HG02798 (cell line): ENCODE results near the gene ATP1A3.
A peak's percentile ranks its signal among the peaks of the same experiment; 100 is the strongest.
"Not testable (repeated sequence)": the region's sequence is repeated elsewhere in the genome, so short reads cannot be mapped to it uniquely, and the experiment has no call there.

ENCODE experiments used
- ATAC-seq: cut with Tn5 transposase; IDR thresholded peaks from one replicate; pipeline ENCODE4 v1.9.1; 2021; ENCODE audit warnings: mild to moderate bottlenecking; ENCODE audit not compliant: unreplicated experiment, poor library complexity

The ATP1A3 gene

GRCh38 chr19:41955521-41955920, 38.5 kb downstream of the ATP1A3 start:
- ATAC-seq: no peak

DNA sequence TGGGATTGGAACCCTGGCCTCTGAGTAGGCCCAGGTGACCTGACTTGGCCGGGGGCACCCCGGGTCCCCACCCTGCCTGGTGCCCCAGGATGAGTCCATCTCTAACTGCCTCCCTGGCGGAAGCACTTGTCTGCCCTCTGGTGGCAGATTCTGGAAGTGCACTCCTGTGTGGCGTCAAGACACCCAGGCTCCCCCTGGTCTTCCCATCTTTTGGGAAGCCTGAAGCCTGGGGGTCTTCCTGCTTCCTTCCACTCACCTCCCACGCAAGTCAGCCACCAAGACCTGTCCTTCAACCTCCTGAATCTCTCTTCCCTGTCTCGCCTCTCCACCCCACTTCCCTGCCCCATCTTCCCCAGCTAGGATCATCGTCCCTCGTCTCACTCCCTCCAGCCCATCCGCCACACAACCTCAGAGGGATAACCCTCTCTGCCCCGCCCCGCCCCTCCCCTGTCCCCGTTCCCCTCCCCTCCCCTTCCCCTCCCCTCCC, 42.3 kb downstream of the ATP1A3 start:
- ATAC-seq: no peak

DNA sequence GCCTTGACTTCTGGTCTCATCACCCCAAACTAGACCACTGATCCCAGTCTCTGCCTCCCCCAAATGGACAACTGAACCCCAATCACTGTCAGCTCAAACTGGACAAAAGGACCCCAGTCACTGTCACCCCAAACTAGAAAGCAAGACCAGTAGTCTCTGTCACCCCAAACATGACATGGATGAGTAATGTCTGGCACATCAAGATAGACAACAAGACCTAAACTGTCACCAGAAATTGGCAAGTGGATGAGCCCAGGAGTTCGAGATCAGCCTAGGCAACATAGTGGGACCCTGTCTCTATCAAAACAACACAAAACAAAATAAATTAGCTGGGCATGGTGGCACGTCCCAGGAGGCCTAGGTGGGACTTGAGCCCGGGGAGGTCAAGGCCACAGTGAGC, 46.9 kb downstream of the ATP1A3 start:
- no peak for ATAC-seq

DNA sequence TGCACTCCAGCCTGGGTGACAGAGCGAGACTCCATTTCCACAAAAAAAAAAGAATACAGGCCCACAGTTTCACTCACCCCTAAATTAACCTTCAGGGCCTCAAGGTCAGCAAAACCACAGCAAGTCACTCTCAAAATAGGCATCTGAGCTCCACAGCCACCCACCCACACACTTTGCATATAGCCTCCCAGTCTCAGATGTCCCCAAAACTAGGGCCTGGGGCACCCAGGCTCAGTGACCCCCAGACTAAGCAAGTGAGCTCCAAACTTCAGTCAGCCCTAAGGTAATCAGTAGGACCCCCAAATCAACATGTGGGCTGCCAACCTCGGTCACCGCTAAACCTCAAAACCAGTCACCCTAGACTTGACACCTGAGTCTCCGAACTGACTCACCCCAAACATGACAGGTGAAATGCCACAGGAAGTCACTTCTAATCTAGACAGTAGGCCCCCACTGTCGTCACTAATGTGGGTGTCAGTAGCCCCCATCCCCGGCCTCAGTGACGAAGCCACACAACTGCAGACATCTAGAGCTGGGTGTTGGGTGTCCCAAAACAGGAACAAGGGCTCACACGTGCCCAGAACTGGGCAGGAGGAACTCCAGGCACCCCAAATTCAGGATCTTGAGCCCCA, 48.8 kb downstream of the ATP1A3 start:
- ATAC-seq: peak; percentile 83

GRCh38 chr19:41944336-41944735, 49.7 kb downstream of the ATP1A3 start:
- ATAC-seq: no peak

- ATAC-seq: no peak
These were observed 52.4 kb downstream of the ATP1A3 start for GRCh38 chr19:41941410-41942202.

- ATAC-seq: no peak
These were observed 53.2 kb downstream of the ATP1A3 start for GRCh38 chr19:41940731-41941409.

DNA sequence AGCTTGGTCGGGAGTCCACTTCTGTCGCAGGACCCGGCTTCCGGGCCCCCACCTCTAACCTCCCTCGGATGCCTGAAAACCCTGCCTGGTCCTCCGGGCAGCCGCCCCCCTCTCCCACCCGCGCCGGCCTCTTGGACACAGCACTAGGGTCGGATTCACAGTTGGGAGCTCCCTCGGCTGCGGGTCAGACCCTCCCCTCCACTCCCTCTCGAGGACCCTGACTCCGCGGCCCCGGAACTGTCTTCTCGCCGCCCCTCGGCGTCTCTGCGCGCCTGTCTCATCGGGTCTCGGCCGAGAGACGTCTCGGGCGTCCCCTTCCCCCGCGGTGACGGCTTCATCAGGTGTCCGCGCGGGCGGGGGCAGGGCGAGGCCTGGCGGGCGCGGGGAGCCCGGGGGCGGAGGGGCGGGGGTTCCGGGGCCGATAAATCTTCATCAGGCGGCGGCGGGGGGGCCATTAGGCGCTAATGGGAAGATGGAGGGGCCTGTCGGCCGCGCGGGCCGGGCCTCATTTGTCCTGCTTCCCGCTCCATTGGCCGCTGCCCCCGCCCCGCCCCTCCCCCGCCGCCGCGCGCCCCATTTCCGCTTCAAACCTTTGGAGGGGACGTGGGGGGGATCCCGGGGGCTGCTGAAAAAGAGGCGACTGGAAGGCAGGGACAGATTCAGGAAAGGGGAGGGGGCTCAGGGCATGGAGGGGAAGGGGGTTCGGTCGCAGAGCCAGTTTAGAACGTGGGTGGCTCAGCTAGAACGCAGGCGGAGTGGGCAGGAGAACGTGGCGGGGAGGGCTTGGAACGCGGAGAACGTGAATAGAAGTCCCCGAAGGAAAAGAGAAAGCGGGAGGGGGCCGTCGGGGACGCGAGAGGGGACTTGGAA, 53.9 kb downstream of the ATP1A3 start:
- ATAC-seq: no peak

DNA sequence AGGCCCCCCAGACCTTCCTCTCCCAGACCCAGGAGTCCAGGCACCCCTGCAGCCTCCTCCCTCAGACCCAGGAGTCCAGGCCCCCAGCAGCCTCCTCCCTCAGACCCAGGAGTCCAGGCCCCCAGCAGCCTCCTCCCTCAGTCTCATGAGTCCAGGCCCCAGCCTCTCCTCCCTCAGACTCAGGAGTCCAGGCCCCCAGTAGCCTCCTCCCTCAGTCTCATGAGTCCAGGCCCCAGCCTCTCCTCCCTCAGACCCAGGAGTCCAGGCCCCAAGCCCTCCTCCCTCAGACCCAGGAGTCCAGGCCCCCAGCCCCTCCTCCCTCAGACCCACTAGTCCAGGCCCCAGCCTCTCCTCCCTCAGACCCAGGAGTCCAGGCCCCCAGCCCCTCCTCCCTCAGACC, 54.8 kb downstream of the ATP1A3 start:
- not testable (repeated sequence) for ATAC-seq

- ATAC-seq: no peak
These were observed 56.2 kb downstream of the ATP1A3 start for GRCh38 chr19:41937525-41938468.

DNA sequence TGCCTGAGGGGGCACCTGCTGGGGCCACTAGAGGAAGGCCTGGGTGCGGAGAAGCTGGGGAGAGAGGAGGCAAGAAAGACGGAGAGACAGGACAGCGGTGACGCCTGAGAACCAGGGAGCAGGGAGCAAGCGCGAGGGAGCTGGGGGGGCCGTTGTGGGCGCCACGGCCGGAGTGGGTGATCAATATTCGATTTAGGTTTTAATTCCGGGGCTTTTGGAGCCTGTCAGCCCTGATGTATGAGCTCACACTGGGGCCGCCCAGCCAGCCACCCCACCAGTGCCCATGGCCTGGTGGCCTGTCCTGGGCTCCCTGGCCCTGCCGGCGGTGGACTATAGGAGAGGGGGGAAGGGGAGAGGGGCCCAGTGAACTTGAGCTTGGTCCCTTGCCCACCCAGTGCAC, 57.1 kb downstream of the ATP1A3 start:
- no peak for ATAC-seq

DNA sequence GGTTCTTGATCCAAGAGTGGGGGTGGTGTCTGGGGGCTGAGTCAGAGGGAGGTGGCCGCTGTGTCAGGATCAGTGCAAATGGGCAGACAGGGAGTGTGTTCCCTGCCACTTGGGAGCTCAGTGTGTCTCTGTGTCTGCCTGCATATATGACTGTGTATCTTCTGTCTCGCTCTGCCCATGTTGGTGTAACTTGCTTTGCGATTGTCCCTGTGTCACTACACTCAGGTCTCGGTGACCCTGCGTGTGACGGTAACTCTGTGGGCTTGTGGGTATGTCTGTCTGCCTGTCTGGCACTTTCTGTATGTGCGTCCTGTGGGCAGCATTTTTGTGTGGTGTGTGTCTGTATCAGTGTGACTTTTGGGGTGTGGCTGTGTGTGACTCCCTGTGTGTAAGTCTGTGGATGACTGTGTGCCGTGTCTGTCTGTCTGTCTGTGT, 57.6 kb downstream of the ATP1A3 start:
- no peak for ATAC-seq

- ATAC-seq: no peak
These were observed 58.1 kb downstream of the ATP1A3 start for GRCh38 chr19:41935760-41936415.

DNA sequence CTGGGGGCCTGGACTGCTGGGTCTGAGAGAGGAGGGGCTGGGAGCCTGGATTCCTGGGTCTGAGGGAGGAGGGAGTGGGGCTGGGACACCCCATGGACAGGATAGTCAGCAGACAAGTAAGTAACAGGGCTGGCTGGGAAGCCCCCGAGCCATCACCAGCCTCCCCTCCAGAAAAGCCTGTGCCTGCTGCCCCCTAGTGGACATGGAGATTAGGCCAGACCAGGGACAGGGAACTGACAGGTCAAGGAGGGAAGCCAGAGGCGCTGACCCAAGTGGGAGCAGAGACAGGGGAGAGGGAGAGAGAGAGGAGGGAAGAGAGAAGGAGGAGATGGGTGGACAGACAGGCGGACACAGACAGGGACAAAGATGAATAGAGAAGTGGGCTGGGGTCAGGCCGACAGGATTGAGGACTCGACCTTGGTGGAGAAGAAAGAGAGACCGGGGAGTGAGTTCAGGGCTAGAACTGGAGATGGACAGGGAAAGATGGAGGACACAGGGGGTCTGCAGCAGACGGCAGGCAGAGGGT, 59.1 kb downstream of the ATP1A3 start:
- ATAC-seq: no peak

GRCh38 chr19:41933693-41934426, 60.2 kb downstream of the ATP1A3 start:
- no peak for ATAC-seq

GRCh38 chr19:41932720-41933332, 61.2 kb downstream of the ATP1A3 start:
- ATAC-seq: no peak

DNA sequence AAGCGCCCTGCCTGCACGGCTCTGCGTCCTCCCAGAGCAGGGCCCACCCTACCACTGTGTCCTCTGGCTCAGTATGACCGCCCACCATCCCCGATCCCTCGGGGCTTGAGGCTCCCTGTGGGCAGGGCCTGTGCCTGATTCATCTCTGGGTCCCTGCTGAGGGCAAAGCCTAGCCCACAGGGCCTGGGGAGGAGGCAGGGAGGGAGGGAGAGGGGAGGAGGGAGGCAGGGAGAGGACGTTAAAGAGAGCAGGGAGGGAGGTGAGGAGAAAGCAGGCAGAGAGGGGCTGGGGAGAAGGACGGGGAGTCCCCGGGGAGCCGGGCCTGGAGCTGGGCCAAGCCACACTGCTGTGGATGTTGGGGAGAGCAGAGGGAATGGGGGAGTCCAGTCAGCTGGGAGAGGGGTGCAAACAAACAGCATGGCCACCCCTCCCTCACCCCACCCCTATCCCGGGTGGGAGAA, 61.7 kb downstream of the ATP1A3 start:
- no peak for ATAC-seq
